Fibroblast of lung (primary cell): ENCODE results near the gene MAPK8IP1.
"Not testable (repeated sequence)": the region's sequence is repeated elsewhere in the genome, so short reads cannot be mapped to it uniquely, and the experiment has no call there.

Source experiments
- EZH2 ChIP-seq: IDR thresholded peaks from 2 replicates; pipeline ENCODE4 v1.5.1; 2012; ENCODE audit warnings: low read length, control low read depth, mild to moderate bottlenecking; ENCODE audit errors: missing control alignments
- TF ChIP-seq, protein P1 (sequence below), 2 donors: IDR thresholded peaks in 1 of 2; conservative IDR thresholded peaks in 1 of 2; 1 replicate in 1 of 2; 2 replicates in 1 of 2; pipeline ENCODE4 v1.5.1; 2011 to 2012; ENCODE audit warnings: low read length in 2 of 2, control low read depth in 1 of 2, inconsistent platforms in 1 of 2, low read depth in 1 of 2, mild to moderate bottlenecking in 1 of 2

DNA sequence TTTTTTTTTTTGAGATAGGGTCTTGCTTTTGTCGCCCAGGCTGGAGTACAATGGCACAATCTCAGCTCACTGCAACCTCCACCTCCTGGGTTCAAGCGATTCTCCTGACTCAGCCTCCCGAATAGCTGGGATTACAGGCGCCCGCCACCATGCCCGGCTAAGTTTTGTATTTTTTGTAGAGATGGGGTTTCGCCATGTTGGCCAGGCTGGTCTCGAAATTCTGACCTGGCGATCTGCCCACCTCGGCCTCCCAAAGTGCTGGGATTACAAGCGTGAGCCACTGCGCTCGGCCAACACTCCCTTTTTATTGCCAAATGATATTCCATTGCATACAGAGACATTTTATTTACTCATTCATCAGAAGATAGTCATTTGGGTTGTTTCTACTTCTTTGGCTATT lies 45.2 kb upstream of the MAPK8IP1 start:
- TF ChIP-seq, protein P1, sequence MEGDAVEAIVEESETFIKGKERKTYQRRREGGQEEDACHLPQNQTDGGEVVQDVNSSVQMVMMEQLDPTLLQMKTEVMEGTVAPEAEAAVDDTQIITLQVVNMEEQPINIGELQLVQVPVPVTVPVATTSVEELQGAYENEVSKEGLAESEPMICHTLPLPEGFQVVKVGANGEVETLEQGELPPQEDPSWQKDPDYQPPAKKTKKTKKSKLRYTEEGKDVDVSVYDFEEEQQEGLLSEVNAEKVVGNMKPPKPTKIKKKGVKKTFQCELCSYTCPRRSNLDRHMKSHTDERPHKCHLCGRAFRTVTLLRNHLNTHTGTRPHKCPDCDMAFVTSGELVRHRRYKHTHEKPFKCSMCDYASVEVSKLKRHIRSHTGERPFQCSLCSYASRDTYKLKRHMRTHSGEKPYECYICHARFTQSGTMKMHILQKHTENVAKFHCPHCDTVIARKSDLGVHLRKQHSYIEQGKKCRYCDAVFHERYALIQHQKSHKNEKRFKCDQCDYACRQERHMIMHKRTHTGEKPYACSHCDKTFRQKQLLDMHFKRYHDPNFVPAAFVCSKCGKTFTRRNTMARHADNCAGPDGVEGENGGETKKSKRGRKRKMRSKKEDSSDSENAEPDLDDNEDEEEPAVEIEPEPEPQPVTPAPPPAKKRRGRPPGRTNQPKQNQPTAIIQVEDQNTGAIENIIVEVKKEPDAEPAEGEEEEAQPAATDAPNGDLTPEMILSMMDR (conservative IDR thresholded peaks at IDR 0.05 in 1 of 2, IDR thresholded peaks at IDR 0.05 in 1 of 2; ENCODE audit: low read depth in 1 of 2, low read length in 2 of 2) = not testable (repeated sequence)
- not testable (repeated sequence) for TF ChIP-seq EZH2
